C4-2B (cell line): ENCODE results near the gene PTCD2.

Source experiments
- ZFX ChIP-seq: fragments of 450-650 bp; IDR thresholded peaks from 2 replicates; pipeline ENCODE4 v1.6.1; 2017
- TF ChIP-seq, protein P1 (sequence below): fragments of 450-650 bp; conservative IDR thresholded peaks from 2 replicates; pipeline ENCODE4 v1.5.1; 2017; ENCODE audit warnings: mild to moderate bottlenecking

- TF ChIP-seq, protein P1, sequence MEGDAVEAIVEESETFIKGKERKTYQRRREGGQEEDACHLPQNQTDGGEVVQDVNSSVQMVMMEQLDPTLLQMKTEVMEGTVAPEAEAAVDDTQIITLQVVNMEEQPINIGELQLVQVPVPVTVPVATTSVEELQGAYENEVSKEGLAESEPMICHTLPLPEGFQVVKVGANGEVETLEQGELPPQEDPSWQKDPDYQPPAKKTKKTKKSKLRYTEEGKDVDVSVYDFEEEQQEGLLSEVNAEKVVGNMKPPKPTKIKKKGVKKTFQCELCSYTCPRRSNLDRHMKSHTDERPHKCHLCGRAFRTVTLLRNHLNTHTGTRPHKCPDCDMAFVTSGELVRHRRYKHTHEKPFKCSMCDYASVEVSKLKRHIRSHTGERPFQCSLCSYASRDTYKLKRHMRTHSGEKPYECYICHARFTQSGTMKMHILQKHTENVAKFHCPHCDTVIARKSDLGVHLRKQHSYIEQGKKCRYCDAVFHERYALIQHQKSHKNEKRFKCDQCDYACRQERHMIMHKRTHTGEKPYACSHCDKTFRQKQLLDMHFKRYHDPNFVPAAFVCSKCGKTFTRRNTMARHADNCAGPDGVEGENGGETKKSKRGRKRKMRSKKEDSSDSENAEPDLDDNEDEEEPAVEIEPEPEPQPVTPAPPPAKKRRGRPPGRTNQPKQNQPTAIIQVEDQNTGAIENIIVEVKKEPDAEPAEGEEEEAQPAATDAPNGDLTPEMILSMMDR: no peak
- no peak for TF ChIP-seq ZFX
Measured at GRCh38 chr5:72307573-72307967, 12.6 kb upstream of the PTCD2 start.
